NCI-H748 (cell line): ENCODE data around the gene CEBPZOS.

Source experiments
- DNase-seq: peaks from one replicate; lab custom pipeline; 2025; ENCODE audit not compliant: unreplicated experiment; lab: John Stamatoyannopoulos, UW

The CEBPZOS gene

DNA sequence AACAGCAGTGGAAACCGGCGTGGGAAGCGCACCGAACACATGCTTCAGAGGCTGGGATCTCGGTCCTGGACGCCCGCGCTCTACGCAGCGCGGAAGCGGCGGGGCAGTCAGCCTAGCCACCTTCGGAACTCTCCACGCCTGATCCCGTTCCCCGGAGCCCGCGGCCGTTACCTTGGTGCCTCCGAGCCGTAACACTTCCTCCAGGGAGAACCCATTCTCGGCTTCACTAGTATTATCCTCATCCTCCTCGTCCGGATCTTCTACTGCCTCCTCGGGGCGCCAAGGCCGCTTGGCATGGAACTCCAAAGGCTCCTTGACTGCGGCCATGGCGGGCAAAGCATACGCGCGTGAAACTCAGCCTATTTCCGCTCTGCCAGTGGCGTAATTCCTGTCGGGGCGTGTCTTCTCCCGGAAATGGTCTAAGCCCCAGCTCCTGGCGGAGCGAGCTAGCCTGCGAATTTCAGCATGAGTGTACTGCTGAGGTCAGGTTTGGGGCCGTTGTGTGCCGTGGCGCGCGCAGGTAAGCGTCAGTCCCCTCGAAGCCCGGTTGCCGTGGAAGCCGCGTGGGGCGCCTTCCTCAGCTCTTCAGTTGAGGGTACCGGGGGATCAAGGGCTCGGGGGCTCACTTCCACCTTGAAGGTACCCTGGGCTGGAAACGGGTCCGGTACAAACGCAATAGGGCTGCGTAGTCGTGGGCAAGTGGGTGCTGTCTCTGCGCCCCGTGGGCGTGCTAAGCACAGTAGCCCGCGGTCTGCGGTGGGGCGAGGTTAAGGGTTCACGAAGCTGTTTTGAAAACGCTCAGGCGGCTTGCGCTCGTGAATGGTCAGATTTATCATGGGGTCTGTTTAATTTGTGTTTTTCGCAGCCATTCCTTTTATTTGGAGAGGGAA lies 35.2 kb downstream of the CEBPZOS start, which contains the start of the genes CEBPZ and NDUFAF7:
TSS of gene CEBPZ (minus strand) at position 356 of the 890 bp plus-strand sequence. CDS start at position 327, 29 bp downstream.
TSS of gene NDUFAF7 (plus strand) at position 418 of the 890 bp plus-strand sequence. CDS start at position 466, 48 bp downstream.
- DNase-seq = peak; percentile 90

DNA sequence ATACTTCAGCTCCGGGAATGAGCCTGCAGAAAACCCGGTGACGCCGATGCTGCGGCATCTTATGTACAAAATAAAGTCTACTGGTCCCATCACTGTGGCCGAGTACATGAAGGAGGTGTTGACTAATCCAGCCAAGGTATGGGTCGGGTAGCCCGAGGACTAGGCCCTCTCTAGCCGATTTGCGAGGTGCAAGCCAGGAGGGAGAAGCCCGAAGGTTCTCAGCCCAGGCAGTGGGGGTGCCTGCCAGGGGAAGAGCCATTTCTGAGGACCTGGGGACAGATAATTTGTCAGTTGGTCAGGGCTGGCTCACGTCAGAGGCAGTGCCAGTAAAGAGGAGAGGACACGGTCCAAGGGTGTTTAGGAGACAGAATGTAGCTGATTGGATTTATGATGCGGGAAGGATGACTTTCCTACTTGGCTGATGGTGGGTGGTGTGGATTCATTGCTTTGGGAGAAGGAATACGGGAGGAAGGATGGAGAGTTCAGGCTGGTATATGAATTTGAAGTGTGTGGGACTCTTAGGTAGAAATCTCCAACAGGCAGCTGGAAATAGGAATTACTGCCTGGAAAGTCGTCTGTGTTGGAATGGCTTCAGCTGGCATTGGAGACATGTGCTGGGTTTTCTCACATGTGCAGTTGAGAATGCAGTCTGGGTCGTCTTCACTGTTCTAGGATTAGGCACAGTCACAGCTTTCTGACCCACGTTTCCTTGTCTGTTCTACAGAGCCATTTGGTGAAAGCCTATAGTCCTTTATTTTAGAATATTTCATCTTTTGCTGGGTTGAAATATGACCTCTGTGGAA lies 36.0 kb downstream of the CEBPZOS start:
- DNase-seq = peak; percentile 48

DNA sequence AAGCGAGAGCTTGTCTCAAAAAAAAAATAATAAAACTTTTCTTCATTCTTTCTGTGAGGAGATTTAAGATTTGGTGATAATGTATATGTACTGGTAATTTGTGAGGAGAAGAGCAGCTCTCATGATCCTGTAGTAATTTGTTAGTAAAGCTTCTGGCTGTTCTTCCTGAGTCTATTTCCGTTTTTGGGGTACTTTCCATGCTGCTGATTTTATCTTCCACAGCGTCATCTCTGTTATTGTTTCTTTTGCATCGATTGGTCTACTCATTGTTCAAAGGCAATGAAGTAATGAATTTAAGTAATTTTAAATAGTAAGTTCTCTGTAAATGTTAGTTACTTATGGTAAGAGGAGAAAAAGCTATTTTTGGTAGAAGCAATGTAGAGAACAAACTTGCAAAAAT lies 47.1 kb downstream of the CEBPZOS start:
- no peak for DNase-seq

DNA sequence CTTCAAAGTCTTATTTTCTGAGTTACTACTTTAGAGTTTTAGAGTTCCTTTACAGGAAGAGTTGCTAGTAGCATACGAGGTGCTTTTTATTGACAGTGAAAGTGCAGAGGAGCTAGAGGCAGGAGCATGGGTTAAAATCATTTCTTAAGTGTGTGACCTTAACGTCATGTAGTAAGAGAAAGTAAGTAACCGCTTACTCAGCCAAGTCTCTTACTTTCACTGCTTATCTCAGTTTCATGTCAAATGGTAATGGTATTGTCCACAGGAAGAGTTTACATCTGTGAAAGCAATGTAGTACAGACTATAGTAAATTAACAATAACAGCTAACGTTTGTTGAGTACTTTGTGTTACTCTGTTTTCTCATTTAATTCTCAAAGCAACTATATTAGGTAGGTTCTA lies 47.7 kb downstream of the CEBPZOS start:
- DNase-seq = no peak

DNA sequence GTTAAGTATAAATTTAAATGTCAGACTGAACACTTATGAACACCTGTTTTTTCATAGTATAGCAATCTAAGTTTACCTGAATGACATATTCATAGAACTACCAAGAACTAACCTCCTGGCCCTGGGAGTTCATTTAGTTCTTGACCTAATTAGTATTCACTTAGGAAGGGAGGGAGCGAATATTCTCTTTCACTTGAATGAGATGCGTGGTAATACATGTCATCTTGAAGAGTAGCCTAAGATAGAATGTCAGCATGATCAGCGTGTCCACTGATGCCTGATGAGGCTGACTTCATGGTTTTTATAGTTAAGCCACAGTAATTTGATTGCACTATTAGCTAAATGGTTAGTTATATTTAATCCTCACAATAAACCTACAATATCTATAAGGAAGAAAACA lies 48.5 kb downstream of the CEBPZOS start:
- DNase-seq = no peak

DNA sequence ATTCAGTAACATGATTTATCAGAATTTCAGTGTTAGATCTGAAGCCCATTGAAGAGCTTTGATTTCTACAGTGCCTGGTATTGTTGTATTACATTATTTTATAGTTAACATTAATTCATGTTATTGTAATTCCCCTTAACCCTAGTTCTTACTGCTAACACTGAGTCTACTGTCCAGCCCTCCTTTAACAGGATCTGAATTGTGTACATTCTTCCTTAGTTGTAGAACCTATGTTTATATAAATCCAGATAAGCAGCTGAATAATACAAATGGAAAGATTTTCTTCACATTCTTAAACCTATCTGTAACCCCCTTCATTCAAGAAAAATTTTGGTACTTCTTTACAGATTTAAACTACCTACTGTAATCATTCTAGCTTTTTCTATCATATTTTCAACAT lies 49.9 kb downstream of the CEBPZOS start:
- DNase-seq = no peak

DNA sequence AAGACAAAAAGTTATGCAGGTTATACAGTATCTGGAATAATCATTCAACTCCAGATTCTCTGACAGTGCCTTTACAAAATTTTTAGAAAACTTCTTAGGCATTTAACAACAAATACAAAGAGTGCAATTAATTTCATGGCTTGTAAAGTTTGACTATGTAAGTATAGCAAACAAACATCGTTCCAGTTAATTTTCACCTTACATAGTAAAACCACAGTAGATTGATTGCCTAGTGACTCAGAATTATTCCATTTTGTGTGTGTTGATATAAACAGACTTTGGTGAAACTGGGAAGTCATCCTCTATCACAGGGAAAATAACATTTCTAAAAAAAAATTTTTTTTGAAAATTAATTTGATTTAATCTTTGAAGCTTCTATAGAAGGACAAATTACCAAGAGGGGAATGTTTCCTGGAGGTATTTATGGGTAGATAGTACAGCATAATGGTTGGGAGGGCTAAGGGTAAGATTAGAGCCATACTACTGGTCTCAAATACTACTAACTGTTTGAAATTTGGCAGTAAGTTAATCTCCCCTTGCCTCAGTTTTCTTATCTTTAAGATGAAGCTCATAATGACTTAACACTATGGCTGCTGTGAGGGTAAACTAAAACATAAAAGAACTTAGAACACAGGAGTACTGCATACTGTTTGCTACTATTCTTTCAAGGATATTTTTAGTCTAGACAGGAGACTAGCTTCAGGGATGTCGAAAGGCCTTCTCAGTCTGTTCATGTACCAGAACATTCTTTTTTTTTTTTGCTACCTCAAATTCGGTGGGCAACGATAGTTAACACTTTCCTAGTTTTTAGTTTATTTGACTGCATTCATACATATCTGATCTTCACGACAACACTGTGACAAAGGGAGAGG lies 54.8 kb downstream of the CEBPZOS start:
- no peak for DNase-seq
